HG02763 (cell line): ENCODE results near the gene SUGP2.

Experiments
- ATAC-seq: cut with Tn5 transposase; IDR thresholded peaks from one replicate; pipeline ENCODE4 v1.9.1; 2021; ENCODE audit warnings: mild to moderate bottlenecking, moderate library complexity; ENCODE audit not compliant: unreplicated experiment

SUGP2 gene

DNA sequence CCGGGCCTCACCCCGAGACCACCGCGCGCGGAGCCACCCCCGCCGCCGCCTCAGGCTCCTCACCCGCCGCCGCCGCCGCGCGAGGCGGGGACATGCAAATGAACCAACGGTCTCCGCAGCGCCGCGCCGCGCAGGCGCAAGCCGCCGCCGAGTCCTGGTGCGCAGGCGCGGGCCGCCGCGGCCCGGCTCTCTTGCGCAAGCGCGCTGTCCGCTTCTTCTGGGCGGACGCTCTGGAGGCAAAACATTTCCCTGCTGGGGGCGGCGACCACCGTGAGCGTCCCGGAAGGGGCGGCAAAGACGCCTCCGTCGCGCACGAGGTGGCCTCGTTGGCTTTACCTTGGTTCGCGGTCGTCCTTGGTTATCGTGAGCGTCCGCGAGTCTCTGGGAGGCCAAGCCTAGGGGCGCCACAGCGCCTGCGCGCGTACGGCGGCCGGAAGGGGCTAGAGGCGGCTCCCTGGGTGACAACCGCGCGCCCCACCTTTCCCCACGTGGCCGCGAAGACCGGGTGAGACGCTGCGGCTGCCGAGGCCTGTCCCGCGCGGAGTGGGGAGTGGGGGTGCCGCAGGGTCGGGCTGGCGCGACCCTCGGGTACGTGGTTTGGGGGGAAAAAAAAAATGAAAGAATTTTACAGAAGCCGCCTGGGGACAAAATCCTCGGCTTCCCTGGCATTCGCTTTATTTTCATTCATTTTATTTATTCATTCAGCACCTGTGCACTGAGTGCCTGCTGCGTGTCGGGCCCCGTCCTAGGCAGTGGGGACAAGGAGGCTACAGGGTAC, at the start of gene SUGP2, which contains the start of gene ARMC6:
Gene SUGP2, minus strand, starts transcription at position 92 of the 778 bp plus-strand sequence. CDS start 2,446 bp downstream, outside the sequence.
Gene ARMC6, plus strand, starts transcription at position 178 of the 778 bp plus-strand sequence. CDS start 607 bp downstream, outside the sequence.
- ATAC-seq, result peak; percentile 72

DNA sequence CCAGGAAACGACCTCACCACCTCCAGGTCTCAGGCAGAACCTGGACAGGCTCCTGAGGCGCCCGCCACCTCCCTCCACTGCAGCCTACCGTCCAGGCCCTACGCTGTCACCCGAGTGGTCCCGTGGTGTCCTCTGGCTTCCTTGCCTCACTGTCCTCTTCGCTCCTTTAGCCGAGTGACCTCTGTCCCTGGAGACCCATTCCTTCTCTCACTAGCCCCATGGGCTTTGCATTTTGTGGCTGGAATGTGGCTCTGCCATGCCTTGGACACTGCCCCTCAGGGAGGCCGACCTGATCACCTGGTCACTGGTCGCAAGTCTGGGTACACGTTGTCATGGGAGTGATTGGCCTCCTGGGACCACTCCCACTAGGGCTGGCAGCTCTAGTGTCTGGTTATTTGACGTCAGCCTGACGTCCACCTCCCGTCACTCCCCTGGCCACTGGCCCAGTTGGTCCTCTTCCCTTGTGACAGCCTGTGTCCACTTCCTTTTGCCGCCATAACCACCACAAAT, 48.4 kb upstream of the SUGP2 start:
- ATAC-seq, result no peak

GRCh38 chr19:19079571-19079970, 46.3 kb upstream of the SUGP2 start:
- ATAC-seq, result no peak

- no peak for ATAC-seq
Observed at GRCh38 chr19:19078801-19079200, 45.5 kb upstream of the SUGP2 start.

- no peak for ATAC-seq
Observed at GRCh38 chr19:19077103-19077502, 43.8 kb upstream of the SUGP2 start.

DNA sequence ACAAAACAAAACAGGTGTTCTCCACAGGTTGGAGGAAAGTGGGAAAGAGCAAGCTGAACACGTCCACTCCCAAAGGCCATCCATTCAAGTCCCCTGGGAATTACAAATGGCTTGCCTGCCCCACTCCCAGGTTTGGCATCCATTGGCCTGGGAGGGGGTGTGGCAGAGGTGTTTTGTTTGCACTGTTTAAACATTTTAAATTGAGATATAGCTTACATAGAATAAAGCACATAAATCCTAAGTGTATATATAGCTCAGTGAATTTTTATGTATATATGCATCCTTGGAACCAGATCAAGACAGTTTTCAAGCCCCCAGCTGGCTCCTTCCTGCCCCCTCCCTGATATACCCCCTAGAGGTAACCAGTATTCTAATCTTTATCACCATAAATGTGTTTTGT, 43.2 kb upstream of the SUGP2 start:
- no peak for ATAC-seq

- ATAC-seq, result no peak
Observed at GRCh38 chr19:19075126-19075525, 41.8 kb upstream of the SUGP2 start.

- no peak for ATAC-seq
Observed at GRCh38 chr19:19074196-19074882, 41.0 kb upstream of the SUGP2 start.

DNA sequence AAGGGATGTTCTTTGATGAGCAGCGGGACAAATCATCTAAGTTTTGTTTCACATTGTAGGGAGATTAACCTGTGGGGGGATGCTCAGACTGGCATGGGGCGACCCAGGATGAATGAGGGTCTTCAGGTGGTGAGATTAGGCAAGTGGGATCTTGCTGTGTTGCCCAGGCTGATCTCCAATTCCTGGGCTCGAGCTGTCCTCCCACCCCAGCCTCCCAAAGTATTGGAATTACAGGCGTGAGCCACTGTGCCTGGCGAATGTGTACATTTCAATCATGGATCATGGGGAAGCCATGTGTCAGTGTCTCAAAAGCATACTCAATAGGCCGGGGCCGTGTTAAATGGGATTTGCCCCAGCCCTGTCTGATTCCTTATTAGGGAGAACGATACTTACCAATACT, 38.6 kb upstream of the SUGP2 start:
- no peak for ATAC-seq

GRCh38 chr19:19068659-19069654, 35.6 kb upstream of the SUGP2 start:
- ATAC-seq, result no peak

DNA sequence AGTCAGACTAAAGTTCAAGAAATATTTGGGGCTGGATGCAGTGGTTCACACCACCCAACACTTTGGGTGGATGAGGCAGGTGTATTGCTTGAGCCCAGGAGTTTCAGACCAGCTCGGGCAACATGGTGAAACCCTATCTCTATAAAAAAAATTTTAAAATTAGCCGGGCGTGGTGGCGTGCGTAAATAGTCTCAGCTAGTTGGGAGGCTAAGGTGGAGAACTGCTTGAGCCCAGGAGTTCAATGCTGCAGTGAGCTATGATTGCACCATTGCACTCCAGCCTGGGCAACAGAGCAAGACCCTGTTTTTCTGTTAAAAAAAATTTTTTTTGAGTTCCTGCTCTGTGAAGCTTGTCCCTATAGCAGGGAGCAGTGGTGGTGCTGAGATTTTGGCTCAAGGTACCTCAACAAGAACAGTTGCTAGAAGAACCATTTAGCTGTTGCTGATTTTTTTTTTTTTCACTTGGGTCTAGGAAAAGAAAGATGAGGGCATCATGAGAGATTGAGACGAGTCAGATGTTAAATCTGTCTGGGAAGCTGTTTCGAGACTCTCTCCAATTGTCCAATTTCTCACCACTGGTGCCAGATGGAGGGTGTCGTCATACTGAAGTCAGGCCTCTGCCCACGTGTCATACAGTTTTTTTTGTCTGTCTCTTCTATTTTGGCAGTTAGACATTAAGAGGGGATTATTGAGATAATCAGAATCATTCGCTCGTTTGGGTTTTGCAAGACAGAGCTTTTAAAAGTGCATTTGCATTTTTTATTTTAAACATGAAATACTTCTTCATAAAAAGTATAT, 34.2 kb upstream of the SUGP2 start:
- ATAC-seq, result no peak

- ATAC-seq, result no peak
Observed at GRCh38 chr19:19064811-19065745, 31.8 kb upstream of the SUGP2 start.

GRCh38 chr19:19064098-19064722, 30.9 kb upstream of the SUGP2 start:
- ATAC-seq, result no peak

DNA sequence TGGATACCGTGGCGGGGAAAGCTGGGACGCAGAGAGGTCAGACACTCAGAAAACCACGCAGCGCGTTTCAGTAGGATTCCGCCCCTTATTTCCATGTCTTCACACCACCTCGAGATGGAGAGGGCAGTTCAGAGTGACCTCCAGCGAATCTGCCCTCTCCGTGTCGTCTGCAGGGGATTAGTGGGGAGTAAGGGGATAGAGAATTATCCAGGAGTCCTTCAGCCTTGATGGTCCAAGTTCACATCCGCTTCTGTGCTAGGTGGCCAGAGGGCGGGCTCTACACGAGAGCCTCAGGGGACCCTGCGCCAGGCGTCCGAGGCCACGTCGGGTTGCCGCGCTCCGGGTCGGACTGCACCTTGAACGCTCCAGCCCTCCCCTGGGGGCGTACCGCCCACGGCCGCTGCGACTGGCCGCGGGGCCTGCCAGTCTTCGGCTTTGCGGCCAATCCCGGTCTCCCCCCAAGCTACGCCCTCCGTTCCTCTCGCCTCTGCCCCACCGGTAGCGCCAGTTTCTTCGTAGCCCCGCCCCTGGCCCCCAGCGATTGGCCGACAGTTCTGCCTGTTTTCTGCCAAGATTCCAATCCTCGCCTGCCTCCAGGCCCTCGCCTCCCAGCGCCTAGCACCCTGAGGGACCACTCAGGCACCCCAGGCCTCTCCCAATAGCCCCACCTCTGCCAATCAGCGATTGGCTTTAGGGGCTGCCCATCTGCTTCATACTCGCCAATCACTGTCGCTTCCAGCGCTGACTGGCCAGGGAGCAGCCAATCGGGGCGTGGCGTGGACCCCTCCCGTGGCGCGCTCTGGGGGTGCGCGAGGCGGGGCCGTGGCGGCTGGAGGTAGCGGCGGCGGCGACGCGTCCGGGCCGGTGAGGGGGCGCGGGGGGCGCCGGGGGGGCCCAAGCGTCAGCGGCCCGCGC, 30.1 kb upstream of the SUGP2 start, which contains the start of gene SLC25A42:
Gene SLC25A42, plus strand, starts transcription at position 812 of the 915 bp plus-strand sequence. CDS start 32,131 bp downstream, outside the sequence.
- peak; percentile 93 for ATAC-seq

DNA sequence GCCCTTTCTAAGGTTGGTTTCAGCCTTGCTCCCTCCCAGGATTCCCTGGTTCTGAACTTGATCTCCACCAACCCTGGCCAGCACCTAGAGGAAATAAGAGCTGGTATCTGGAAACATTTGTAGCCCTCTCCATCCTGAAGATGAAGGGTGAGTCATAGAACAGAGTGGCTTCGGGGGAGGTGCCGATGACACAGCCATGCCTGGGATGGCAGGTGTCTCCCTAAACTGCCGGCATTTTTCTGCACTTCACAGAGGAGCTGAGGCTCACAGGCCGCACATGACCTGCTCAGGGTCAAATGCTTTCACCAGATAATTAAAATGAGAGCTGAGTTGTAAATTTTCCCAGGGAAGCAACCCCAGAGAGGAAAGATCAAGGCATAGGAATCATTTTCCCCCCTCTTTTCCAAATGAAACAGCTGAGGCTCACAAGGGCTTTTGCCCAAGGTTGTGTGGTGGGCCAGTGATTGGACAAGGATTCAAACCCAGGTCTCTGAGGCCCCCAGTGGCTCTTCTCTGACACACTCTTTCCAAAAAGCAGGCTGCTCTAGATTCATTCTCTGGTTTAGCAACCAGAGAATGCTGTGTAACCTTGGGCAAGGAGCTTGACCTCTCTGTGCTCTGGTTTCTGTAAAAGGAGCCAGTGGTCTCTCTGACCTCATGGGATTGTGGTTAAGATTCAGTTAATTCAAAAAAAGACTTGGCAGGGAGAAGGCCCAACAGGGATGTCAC, 29.3 kb upstream of the SUGP2 start:
- no peak for ATAC-seq

GRCh38 chr19:19061506-19061905, 28.2 kb upstream of the SUGP2 start:
- no peak for ATAC-seq
